B cell (primary cell): ENCODE results near the gene ARID3A. TPM values are rescaled to one million over a fixed set of nuclear protein-coding genes. Genes with fewer than 3 reads are reported as not detected.
A peak's percentile ranks its signal among the peaks of the same experiment; 100 is the strongest.

ENCODE experiments used
- ATAC-seq: fragments of 200-7000 bp; cut with Tn5 transposase; one replicate; pipeline ENCODE4 v1.10.0; 2021; ENCODE audit warnings: low read depth, mild to moderate bottlenecking, moderate number of reproducible peaks, moderate library complexity
- CTCF ChIA-PET: fragments of 350-600 bp; sonication (Branson Sonifier 250); formaldehyde crosslinking; loops from one replicate; lab custom pipeline; 2021; ENCODE audit warnings: antibody characterized with exemption, inconsistent platforms; lab: Charles Lee
- POLR2A ChIA-PET: fragments of 350-600 bp; sonication (Branson Sonifier 250); formaldehyde crosslinking; loops from one replicate; lab custom pipeline; 2021; ENCODE audit warnings: antibody characterized with exemption; lab: Charles Lee
- DNase-seq: peaks from one replicate; pipeline ENCODE4 v3.0.0; 2013
- H2AFZ ChIP-seq: 2 replicates; pipeline ENCODE4 v1.6.1; 2012; ENCODE audit warnings: mild to moderate bottlenecking, low read depth, low read length; ENCODE audit not compliant: insufficient read depth, poor library complexity, severe bottlenecking
- H3K27ac ChIP-seq, 2 donors: 1 replicate in 1 of 2; 2 replicates in 1 of 2; pipeline ENCODE4 v1.5.1; 2012 to 2013; ENCODE audit warnings: low read length in 2 of 2, mild to moderate bottlenecking in 2 of 2, moderate library complexity in 1 of 2
- H3K27me3 ChIP-seq, 4 experiments: fragments of 200-600 bp in 1 of 4; sonication (generic) in 1 of 4; replicated peaks in 1 of 4; 1 replicate in 2 of 4; 2 replicates in 2 of 4; pipeline versions ENCODE4 v1.6.1 to v1.7.0; 2013 to 2016; ENCODE audit warnings: low read length in 3 of 4, mild to moderate bottlenecking in 2 of 4, mixed read lengths in 1 of 4, moderate library complexity in 1 of 4; ENCODE audit not compliant: insufficient read depth in 4 of 4, control insufficient read depth in 3 of 4; ENCODE audit errors: control extremely low read depth in 1 of 4
- H3K36me3 ChIP-seq, 2 experiments: replicated peaks in 1 of 2; 1 replicate in 1 of 2; 2 replicates in 1 of 2; pipeline versions ENCODE4 v1.6.1 to v1.7.1; 2013; ENCODE audit warnings: low read length in 1 of 2; ENCODE audit not compliant: insufficient read depth in 2 of 2, control insufficient read depth in 1 of 2; ENCODE audit errors: control extremely low read depth in 1 of 2, extremely low read depth in 1 of 2
- H3K4me1 ChIP-seq, 2 donors: fragments of 200-600 bp in 1 of 2; sonication (generic) in 1 of 2; 1 replicate in 1 of 2; 2 replicates in 1 of 2; pipeline versions ENCODE4 v1.5.1 to v1.6.1; 2013 to 2017; ENCODE audit warnings: low read length in 2 of 2; ENCODE audit not compliant: control insufficient read depth in 2 of 2, insufficient read depth in 2 of 2
- H3K4me2 ChIP-seq: replicated peaks from 2 replicates; pipeline ENCODE3; 2012; ENCODE audit warnings: mild to moderate bottlenecking, low read depth, low read length; ENCODE audit not compliant: poor library complexity, severe bottlenecking
- H3K4me3 ChIP-seq, 5 experiments: fragments of 200-600 bp in 1 of 5; sonication (generic) in 1 of 5; 1 replicate in 3 of 5; 2 replicates in 2 of 5; pipeline versions ENCODE4 v1.5.1 to v1.7.0; 2011 to 2016; ENCODE audit warnings: low read length in 4 of 5, mild to moderate bottlenecking in 4 of 5, low read depth in 2 of 5, control low read depth in 1 of 5, moderate library complexity in 1 of 5; ENCODE audit not compliant: insufficient read depth in 1 of 5; ENCODE audit errors: control extremely low read depth in 1 of 5, extremely low read depth in 1 of 5
- H3K79me2 ChIP-seq: fragments of 200-600 bp; sonication (generic); one replicate; pipeline ENCODE4 v1.6.0; 2016; ENCODE audit warnings: low read length; ENCODE audit not compliant: control insufficient read depth, insufficient read depth
- H3K9ac ChIP-seq: fragments of 200-600 bp; sonication (generic); 2 replicates; pipeline ENCODE4 v1.6.1; 2017; ENCODE audit warnings: mild to moderate bottlenecking, low read length, moderate library complexity
- H3K9me3 ChIP-seq, 3 donors: one replicate each; pipeline versions ENCODE4 v1.6.1 to v1.7.1; 2013; ENCODE audit warnings: low read length in 2 of 3; ENCODE audit not compliant: control insufficient read depth in 2 of 3, insufficient read depth in 1 of 3; ENCODE audit errors: control extremely low read depth in 1 of 3
- H4K20me1 ChIP-seq: 2 replicates; pipeline ENCODE4 v1.6.0; 2012; ENCODE audit warnings: mild to moderate bottlenecking, low read length; ENCODE audit not compliant: insufficient read depth, control insufficient read depth, poor library complexity, severe bottlenecking
- H3K27ac Mint-ChIP-seq: one replicate; pipeline ENCODE4 v1.8.0; 2021; ENCODE audit warnings: mixed read lengths
- H3K27me3 Mint-ChIP-seq: one replicate; pipeline ENCODE4 v1.8.0; 2021; ENCODE audit warnings: mixed read lengths
- H3K4me1 Mint-ChIP-seq: one replicate; pipeline ENCODE4 v1.8.0; 2021; ENCODE audit warnings: mixed read lengths
- H3K4me3 Mint-ChIP-seq: one replicate; pipeline ENCODE4 v1.8.0; 2021; ENCODE audit warnings: mixed read lengths
- H3K9me3 Mint-ChIP-seq: one replicate; pipeline ENCODE4 v1.8.0; 2022; ENCODE audit warnings: mixed read lengths; ENCODE audit not compliant: insufficient read depth
- CTCF ChIP-seq: fragments of 200-600 bp; IDR thresholded peaks from one replicate; pipeline ENCODE4 v1.8.0; 2022; ENCODE audit warnings: antibody characterized with exemption, mild to moderate bottlenecking
- EZH2 ChIP-seq: IDR thresholded peaks from 2 replicates; pipeline ENCODE4 v1.6.1; 2012; ENCODE audit warnings: borderline replicate concordance, low read depth, mild to moderate bottlenecking, moderate library complexity, low read length; ENCODE audit not compliant: insufficient read depth, poor library complexity, severe bottlenecking
- WGBS: methylation state at CpG from one replicate; pipeline ENCODE4 v1.1.5; 2013; ENCODE audit warnings: missing lambda C conversion rate; ENCODE audit not compliant: insufficient coverage; 5-methylcytosine and 5-hydroxymethylcytosine counted together
- intact Hi-C: fragments of 100-400 bp; cut with micrococcal nuclease; formaldehyde crosslinking; loops from one replicate; pipeline ENCODE4 v1.10.0; 2022
- polyA plus RNA-seq: library from polyadenylated mRNA; depleted of rRNA; stranded (reverse); fragments of >200 nt; gene quantifications from 2 replicates; pipeline ENCODE4 v1.2.3, GENCODE V29; 2012
- total RNA-seq, 2 donors: library from RNA; stranded (reverse); fragments of 120-200 nt in 1 of 2; gene quantifications; 1 replicate in 1 of 2; 2 replicates in 1 of 2; pipeline versions ENCODE4 v1.2.3 to v1.2.4, GENCODE V29; 2013 to 2022

Gene ARID3A
- total and polyA plus RNA-seq, 2 donors (not counting 1 experiment from before 2014, with no cell fraction given): 22.9 to 60.5 TPM

DNA sequence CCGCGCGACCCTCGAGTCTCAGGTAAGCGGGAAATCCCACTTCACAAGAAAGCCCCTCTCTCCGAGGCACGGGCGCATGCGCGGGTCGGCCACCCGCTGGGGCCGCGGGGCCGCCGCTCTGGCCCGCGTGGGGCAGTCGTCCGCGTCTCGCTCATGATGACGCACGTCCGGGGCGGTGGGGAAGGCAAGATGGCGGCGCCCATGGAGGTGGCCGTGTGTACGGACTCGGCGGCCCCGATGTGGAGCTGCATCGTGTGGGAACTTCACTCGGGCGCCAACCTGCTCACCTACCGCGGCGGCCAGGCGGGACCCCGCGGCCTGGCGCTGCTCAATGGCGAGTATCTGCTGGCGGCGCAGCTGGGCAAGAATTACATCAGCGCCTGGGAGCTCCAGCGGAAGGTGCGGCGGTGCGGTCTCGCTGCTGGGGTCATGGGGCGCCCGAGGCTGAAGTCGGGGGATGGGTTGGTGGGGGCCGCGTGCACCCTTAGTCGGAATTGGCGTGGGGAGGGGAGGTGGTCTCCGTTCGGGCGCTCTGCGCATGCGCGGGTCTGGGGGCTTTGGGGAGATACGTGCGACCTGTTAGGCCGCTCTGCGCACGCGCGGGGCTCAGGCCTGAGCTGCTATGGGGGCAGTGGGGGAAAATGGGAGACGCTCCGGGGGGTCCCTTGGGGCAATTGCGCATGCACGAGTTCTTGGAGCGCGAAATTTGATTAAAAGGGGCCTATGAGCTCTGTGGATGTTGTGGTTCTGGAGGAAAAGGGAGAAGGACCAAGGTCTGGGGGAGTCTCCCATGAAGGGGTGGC, 58.5 kb downstream of the ARID3A start, which contains the start of gene WDR18:
WDR18 (plus strand) TSS at position 181 of the 803 bp plus-strand sequence; CDS start at position 190, 9 bp downstream.
- H3K27ac Mint-ChIP-seq: peak within 1 kb of the TSS; percentile 93
- peak within 1 kb of the TSS; percentile 95 for H3K4me3 Mint-ChIP-seq
- H2AFZ ChIP-seq: peak within 1 kb of the TSS; percentile 80
- ATAC-seq (peak; percentile 90), DNase-seq (peak; percentile 94)
- POLR2A ChIA-PET: interaction anchor here (0.5 to 2.1 kb wide), 22 partner anchors 10 to 282 kb away, joined by 3 to 17 read pairs (median 4); partner anchors contain the start of genes ABCA7 and CNN2
- H3K9ac ChIP-seq: peak within 1 kb of the TSS; percentile 89
- H3K4me2 ChIP-seq: peak within 1 kb of the TSS; percentile 95
- intact Hi-C loops: loop anchor here (1.0 to 2.0 kb wide), 8 partner anchors 17 to 256 kb away; partner anchors contain the start of genes ATP5F1D, PTBP1, RNU6-2 and TMEM259
- CTCF ChIA-PET: interaction anchor here (0.7 to 5.3 kb wide), 30 partner anchors 12 to 295 kb away, joined by 3 to 143 read pairs (median 4); partner anchors contain the start of genes ABCA7, ARHGAP45, CFD and MED16
- H4K20me1 ChIP-seq: peaks cover 5% of the 10 kb centered on the region
- H3K27ac ChIP-seq: peak within 1 kb of the TSS; percentile 88 to 90
- peaks cover 16% of the 10 kb centered on the region for H3K4me1 Mint-ChIP-seq
- peaks cover 19 to 27% of the 10 kb centered on the region in 2 donors for H3K4me1 ChIP-seq
- TF ChIP-seq EZH2 (no peak), CTCF (no peak)
- peaks cover 0 to 13% of the 10 kb centered on the region in 2 experiments for H3K36me3 ChIP-seq
- H3K27me3 Mint-ChIP-seq: no peaks in the 10 kb centered on the region
- under 1% methylated on average over 78 of the region's 78 CpGs for WGBS
- no peaks in the 10 kb centered on the region for H3K9me3 ChIP-seq
- peak within 1 kb of the TSS; percentile 40 to 99 (median 88) for H3K4me3 ChIP-seq
- no peaks in the 10 kb centered on the region for H3K27me3 ChIP-seq
- H3K79me2 ChIP-seq: peaks cover 23% of the 10 kb centered on the region
- H3K9me3 Mint-ChIP-seq: no peaks in the 10 kb centered on the region
